Retinal pigment epithelial cell (primary cell): ENCODE results near the gene ZMAT5.
A peak's percentile ranks its signal among the peaks of the same experiment; 100 is the strongest.

Experiments
- DNase-seq: peaks from one replicate; pipeline ENCODE4 v3.0.0-alpha.2; 2010; ENCODE audit warnings: low read depth
- H3K4me3 ChIP-seq: 2 replicates; pipeline ENCODE4 v1.5.1; 2011; ENCODE audit warnings: mild to moderate bottlenecking, low read length, control low read depth, moderate library complexity
- TF ChIP-seq, protein P1 (sequence below): conservative IDR thresholded peaks from 2 replicates; pipeline ENCODE4 v1.5.1; 2011; ENCODE audit warnings: low read depth, low read length, control low read depth, inconsistent platforms

The ZMAT5 gene

GRCh38 chr22:29788339-29789279 lies 21.8 kb upstream of the ZMAT5 start:
- DNase-seq: no peak
- TF ChIP-seq, protein P1, sequence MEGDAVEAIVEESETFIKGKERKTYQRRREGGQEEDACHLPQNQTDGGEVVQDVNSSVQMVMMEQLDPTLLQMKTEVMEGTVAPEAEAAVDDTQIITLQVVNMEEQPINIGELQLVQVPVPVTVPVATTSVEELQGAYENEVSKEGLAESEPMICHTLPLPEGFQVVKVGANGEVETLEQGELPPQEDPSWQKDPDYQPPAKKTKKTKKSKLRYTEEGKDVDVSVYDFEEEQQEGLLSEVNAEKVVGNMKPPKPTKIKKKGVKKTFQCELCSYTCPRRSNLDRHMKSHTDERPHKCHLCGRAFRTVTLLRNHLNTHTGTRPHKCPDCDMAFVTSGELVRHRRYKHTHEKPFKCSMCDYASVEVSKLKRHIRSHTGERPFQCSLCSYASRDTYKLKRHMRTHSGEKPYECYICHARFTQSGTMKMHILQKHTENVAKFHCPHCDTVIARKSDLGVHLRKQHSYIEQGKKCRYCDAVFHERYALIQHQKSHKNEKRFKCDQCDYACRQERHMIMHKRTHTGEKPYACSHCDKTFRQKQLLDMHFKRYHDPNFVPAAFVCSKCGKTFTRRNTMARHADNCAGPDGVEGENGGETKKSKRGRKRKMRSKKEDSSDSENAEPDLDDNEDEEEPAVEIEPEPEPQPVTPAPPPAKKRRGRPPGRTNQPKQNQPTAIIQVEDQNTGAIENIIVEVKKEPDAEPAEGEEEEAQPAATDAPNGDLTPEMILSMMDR: no peak
- H3K4me3 ChIP-seq: no peak overlapping the region

- DNase-seq: no peak
- H3K4me3 ChIP-seq: no peak overlapping the region
Measured at GRCh38 chr22:29787371-29787980, 20.7 kb upstream of the ZMAT5 start.

GRCh38 chr22:29786031-29786430 lies 19.2 kb upstream of the ZMAT5 start:
- TF ChIP-seq, protein P1: no peak
- DNase-seq: no peak
- no peak overlapping the region for H3K4me3 ChIP-seq

More at GRCh38 chr22:29787371-29787980, 20.7 kb upstream of the ZMAT5 start:
- TF ChIP-seq, protein P1: no peak

- TF ChIP-seq, protein P1: no peak
- no peak overlapping the region for H3K4me3 ChIP-seq
- no peak for DNase-seq
Measured at GRCh38 chr22:29784451-29785361, 17.9 kb upstream of the ZMAT5 start.

- TF ChIP-seq, protein P1: no peak
- H3K4me3 ChIP-seq: no peak overlapping the region
- DNase-seq: no peak
Measured at GRCh38 chr22:29782061-29782845, 15.4 kb upstream of the ZMAT5 start.

GRCh38 chr22:29780748-29781676 lies 14.2 kb upstream of the ZMAT5 start:
- TF ChIP-seq, protein P1: no peak
- DNase-seq: peak; percentile 69
- no peak overlapping the region for H3K4me3 ChIP-seq
